Measurements from ENCODE around the gene SF3A2.

SF3A2 gene

DNA sequence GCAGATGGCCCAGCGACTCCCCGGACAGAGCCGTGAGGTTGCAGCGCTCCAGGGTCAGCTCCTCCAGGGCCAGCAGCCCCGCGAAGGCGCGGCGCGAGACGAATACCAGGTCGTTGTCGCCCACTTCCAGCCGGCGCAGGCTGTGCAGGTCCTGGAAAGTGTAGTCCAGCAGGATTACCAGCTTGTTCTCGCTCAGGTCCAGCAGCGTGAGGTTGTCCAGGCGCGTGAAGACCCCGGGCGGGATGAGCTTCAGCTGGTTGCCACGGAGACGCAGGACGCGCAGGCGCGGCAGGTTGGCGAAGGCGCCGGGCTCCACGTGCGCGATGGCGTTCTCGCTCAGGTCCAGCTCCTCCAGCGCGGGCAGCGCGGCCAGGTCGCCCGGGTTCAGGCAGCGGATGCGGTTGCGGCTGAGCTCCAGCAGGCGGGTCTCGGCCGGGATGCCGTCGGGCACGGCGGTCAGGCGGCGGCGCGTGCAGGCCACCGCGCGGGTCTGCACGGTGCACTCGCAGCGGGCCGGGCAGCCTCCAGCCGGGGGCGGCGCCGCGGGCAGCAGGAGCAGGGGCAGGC lies 54.6 kb downstream of the SF3A2 start:
- TF ChIP-seq ZNF561 (tag by site-specific recombination; IDR thresholded peaks at IDR 0.05; ENCODE audit: borderline replicate concordance) (no peak), KLF8 (tag by site-specific recombination; IDR thresholded peaks at IDR 0.05) (no peak), ZNF391 (tag by site-specific recombination; IDR thresholded peaks at IDR 0.05; ENCODE audit: borderline replicate concordance, low read depth) (no peak), ZNF211 (tag by site-specific recombination; IDR thresholded peaks at IDR 0.05; ENCODE audit: low read depth) (no peak), ZNF157 (tag by site-specific recombination; IDR thresholded peaks at IDR 0.05) (no peak), MEIS1 (CRISPR knock-in tag; IDR thresholded peaks at IDR 0.05; ENCODE audit: borderline replicate concordance) (no peak), GLIS2 (tag by site-specific recombination; IDR thresholded peaks at IDR 0.05) (no peak), ZNF416 (tag by site-specific recombination; IDR thresholded peaks at IDR 0.05) (no peak), HOXD13 (CRISPR knock-in tag; IDR thresholded peaks at IDR 0.05; ENCODE audit: borderline replicate concordance) (no peak), ZNF792 (tag by site-specific recombination; IDR thresholded peaks at IDR 0.05) (no peak), ZNF600 (tag by site-specific recombination; IDR thresholded peaks at IDR 0.05) (no peak), ZNF654 (tag by site-specific recombination; IDR thresholded peaks at IDR 0.05; ENCODE audit: low read depth) (no peak)
- TF ChIP-seq, protein P1, sequence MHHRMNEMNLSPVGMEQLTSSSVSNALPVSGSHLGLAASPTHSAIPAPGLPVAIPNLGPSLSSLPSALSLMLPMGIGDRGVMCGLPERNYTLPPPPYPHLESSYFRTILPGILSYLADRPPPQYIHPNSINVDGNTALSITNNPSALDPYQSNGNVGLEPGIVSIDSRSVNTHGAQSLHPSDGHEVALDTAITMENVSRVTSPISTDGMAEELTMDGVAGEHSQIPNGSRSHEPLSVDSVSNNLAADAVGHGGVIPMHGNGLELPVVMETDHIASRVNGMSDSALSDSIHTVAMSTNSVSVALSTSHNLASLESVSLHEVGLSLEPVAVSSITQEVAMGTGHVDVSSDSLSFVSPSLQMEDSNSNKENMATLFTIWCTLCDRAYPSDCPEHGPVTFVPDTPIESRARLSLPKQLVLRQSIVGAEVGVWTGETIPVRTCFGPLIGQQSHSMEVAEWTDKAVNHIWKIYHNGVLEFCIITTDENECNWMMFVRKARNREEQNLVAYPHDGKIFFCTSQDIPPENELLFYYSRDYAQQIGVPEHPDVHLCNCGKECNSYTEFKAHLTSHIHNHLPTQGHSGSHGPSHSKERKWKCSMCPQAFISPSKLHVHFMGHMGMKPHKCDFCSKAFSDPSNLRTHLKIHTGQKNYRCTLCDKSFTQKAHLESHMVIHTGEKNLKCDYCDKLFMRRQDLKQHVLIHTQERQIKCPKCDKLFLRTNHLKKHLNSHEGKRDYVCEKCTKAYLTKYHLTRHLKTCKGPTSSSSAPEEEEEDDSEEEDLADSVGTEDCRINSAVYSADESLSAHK (tag by site-specific recombination; IDR thresholded peaks at IDR 0.05): no peak
- TF ChIP-seq, protein P2, sequence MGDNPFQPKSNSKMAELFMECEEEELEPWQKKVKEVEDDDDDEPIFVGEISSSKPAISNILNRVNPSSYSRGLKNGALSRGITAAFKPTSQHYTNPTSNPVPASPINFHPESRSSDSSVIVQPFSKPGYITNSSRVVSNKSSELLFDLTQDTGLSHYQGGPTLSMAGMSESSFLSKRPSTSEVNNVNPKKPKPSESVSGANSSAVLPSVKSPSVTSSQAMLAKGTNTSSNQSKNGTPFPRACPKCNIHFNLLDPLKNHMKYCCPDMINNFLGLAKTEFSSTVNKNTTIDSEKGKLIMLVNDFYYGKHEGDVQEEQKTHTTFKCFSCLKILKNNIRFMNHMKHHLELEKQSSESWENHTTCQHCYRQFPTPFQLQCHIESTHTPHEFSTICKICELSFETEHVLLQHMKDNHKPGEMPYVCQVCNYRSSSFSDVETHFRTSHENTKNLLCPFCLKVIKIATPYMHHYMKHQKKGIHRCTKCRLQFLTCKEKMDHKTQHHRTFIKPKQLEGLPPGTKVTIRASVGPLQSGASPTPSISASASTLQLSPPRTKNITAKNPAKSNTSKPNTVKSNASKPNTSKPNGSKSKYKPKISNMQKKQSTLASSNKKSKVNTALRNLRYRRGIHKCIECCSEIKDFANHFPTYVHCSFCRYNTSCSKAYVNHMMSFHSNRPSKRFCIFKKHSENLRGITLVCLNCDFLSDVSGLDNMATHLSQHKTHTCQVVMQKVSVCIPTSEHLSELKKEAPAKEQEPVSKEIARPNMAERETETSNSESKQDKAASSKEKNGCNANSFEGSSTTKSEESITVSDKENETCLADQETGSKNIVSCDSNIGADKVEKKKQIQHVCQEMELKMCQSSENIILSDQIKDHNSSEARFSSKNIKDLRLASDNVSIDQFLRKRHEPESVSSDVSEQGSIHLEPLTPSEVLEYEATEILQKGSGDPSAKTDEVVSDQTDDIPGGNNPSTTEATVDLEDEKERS (tag by site-specific recombination; IDR thresholded peaks at IDR 0.05): no peak
- TF ChIP-seq, protein P3, sequence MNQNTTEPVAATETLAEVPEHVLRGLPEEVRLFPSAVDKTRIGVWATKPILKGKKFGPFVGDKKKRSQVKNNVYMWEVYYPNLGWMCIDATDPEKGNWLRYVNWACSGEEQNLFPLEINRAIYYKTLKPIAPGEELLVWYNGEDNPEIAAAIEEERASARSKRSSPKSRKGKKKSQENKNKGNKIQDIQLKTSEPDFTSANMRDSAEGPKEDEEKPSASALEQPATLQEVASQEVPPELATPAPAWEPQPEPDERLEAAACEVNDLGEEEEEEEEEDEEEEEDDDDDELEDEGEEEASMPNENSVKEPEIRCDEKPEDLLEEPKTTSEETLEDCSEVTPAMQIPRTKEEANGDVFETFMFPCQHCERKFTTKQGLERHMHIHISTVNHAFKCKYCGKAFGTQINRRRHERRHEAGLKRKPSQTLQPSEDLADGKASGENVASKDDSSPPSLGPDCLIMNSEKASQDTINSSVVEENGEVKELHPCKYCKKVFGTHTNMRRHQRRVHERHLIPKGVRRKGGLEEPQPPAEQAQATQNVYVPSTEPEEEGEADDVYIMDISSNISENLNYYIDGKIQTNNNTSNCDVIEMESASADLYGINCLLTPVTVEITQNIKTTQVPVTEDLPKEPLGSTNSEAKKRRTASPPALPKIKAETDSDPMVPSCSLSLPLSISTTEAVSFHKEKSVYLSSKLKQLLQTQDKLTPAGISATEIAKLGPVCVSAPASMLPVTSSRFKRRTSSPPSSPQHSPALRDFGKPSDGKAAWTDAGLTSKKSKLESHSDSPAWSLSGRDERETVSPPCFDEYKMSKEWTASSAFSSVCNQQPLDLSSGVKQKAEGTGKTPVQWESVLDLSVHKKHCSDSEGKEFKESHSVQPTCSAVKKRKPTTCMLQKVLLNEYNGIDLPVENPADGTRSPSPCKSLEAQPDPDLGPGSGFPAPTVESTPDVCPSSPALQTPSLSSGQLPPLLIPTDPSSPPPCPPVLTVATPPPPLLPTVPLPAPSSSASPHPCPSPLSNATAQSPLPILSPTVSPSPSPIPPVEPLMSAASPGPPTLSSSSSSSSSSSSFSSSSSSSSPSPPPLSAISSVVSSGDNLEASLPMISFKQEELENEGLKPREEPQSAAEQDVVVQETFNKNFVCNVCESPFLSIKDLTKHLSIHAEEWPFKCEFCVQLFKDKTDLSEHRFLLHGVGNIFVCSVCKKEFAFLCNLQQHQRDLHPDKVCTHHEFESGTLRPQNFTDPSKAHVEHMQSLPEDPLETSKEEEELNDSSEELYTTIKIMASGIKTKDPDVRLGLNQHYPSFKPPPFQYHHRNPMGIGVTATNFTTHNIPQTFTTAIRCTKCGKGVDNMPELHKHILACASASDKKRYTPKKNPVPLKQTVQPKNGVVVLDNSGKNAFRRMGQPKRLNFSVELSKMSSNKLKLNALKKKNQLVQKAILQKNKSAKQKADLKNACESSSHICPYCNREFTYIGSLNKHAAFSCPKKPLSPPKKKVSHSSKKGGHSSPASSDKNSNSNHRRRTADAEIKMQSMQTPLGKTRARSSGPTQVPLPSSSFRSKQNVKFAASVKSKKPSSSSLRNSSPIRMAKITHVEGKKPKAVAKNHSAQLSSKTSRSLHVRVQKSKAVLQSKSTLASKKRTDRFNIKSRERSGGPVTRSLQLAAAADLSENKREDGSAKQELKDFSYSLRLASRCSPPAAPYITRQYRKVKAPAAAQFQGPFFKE (tag by site-specific recombination; IDR thresholded peaks at IDR 0.05; ENCODE audit: borderline replicate concordance): no peak
- TF ChIP-seq, protein P4, sequence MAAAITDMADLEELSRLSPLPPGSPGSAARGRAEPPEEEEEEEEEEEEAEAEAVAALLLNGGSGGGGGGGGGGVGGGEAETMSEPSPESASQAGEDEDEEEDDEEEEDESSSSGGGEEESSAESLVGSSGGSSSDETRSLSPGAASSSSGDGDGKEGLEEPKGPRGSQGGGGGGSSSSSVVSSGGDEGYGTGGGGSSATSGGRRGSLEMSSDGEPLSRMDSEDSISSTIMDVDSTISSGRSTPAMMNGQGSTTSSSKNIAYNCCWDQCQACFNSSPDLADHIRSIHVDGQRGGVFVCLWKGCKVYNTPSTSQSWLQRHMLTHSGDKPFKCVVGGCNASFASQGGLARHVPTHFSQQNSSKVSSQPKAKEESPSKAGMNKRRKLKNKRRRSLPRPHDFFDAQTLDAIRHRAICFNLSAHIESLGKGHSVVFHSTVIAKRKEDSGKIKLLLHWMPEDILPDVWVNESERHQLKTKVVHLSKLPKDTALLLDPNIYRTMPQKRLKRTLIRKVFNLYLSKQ (tag by site-specific recombination; IDR thresholded peaks at IDR 0.05; ENCODE audit: borderline replicate concordance): no peak
- TF ChIP-seq, protein P5, sequence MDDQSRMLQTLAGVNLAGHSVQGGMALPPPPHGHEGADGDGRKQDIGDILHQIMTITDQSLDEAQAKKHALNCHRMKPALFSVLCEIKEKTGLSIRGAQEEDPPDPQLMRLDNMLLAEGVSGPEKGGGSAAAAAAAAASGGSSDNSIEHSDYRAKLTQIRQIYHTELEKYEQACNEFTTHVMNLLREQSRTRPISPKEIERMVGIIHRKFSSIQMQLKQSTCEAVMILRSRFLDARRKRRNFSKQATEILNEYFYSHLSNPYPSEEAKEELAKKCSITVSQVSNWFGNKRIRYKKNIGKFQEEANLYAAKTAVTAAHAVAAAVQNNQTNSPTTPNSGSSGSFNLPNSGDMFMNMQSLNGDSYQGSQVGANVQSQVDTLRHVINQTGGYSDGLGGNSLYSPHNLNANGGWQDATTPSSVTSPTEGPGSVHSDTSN (CRISPR knock-in tag; IDR thresholded peaks at IDR 0.05): no peak
- H3K4me3 ChIP-seq (ENCODE audit: low read depth, low read length): no peak overlapping the region
- H3K9me3 ChIP-seq (ENCODE audit: control insufficient read depth, insufficient read depth, low read depth, low read length): no peaks in the 10 kb centered on the region
- H3K36me3 ChIP-seq (ENCODE audit: control insufficient read depth in 2 of 2, insufficient read depth in 1 of 2, low read length in 2 of 2): no peaks in the 10 kb centered on the region
- ChIA-PET POLR2A (no interaction called here), CTCF (interaction anchor here (0.7 to 1.3 kb wide), 3 partner anchors 17 to 56 kb away, joined by 4 to 5 read pairs (median 4); no protein-coding TSS in a partner anchor)
- H3K27ac ChIP-seq (ENCODE audit: extremely low read depth, low read depth, low read length): no peak overlapping the region
- no peaks in the 10 kb centered on the region for H3K4me1 ChIP-seq (ENCODE audit: control insufficient read depth, insufficient read depth, low read length)
